NCI-H1930 (cell line): Measurements from ENCODE around the gene DDIT3.

ENCODE experiments used
- DNase-seq, 2 experiments: peaks; one replicate each; lab custom pipeline; 2025; lab: John Stamatoyannopoulos, UW

The DDIT3 gene

DNA sequence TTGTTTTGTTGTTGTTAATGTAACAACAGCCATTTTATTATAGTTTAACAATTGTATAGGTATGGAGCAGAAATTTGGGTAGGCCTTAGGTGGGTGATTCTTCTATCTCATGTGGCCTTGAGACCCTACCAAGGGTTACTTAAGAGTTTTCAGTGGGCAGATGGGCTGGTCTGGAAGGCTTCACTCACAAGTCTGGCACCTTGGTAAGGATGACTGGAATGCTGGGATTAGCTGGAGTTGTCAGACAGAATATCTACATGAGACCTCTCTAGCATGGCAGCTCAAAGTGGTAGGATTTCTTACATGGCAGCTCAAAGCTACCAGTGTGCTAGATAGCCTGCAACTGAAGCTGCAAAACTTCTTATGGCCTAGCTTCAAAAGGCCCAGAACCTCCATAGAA lies 34.6 kb downstream of the DDIT3 start:
- DNase-seq: no peak

DNA sequence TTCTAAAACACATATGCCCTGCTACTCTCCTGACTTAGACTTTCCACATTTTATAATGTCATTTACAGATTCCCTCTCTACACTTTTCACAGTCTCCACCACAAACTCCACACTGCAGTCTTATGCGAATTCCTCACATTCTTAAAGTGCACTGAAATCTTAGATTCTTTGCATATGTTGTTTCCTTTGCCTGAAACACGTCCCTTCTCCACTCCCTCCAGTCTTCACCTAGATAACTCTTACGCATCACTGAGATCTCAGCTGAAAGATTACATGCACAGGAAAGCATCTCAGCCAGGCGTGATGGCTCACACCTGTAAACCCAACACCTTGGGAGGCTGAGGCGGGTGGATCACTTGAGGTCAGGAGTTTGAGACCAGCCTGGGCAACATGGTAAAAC lies 36.8 kb downstream of the DDIT3 start:
- no peak for DNase-seq

DNA sequence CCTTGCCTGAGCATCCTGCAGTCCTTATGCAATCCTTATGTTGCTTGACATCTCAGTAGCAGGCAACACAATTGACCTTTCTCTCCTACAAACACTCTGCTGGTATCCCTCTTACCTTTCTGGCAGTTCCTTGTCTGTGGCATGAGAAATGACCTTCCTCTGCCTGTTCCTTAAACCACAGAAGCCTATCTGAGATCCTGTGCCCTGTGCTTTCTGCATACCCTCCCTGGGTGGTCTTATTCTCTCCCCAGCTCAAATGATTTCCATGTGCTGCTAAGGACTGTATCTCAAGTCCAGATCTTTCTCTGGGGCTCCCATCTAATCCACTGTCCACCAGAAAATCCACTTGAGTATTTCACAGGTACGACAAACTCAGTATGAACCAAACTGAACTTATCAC lies 38.6 kb downstream of the DDIT3 start:
- DNase-seq: no peak

DNA sequence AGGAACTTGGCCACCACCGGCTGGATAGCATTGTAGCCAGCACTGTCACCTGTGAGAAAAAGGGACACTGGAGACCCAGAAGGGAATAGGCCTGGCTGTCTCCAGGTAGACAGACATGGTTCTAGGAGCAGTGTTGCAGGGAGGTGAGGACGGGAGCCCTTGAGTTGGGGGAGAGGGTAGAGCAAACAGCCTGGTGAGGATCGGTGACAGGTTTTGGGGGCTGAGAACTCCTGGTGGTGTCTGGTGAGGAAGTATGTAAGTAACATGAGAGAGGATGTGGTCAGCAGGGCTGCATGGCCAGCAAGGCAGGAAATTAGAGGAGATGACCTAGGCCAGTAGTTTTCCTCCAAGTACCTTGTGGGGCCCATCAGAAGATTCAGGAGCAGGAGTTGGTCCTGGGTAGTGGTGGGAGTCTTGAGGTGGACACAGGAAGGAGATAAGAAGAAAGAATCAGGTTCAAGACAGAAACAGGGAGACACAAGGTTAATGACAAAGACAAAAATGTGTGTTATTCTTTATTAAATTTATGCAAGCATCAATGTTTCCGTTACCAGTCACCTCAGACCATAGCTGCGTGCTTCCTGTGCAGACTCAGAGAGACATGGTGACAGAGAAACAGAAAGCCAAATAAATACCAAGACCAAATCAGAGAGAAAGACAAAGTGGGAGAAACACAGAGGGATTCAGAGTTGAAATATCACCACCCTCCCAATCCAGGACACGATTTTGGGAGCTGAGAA lies 40.8 kb downstream of the DDIT3 start, which contains the start of gene ARHGAP9:
Gene ARHGAP9, minus strand, starts transcription at position 491 of the 740 bp plus-strand sequence. Its CDS starts 460 bp downstream, at position 31.
- DNase-seq: no peak

DNA sequence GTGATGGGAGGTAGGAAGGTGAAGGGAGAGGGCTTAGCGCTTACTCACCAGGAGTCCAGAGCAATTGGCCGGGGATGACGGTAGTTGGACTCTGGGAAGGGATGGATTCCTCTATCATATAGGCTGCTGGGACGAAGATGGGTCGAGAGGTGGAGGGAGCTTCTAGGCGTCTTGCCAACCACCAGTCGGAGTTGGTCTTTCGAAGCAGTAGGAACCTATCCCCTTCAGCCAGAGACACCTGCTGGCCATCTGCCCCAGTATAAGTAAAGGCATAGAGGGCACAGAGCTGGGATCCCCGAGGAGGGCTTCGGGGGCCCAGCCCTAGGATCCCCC lies 41.3 kb downstream of the DDIT3 start:
- no peak for DNase-seq

DNA sequence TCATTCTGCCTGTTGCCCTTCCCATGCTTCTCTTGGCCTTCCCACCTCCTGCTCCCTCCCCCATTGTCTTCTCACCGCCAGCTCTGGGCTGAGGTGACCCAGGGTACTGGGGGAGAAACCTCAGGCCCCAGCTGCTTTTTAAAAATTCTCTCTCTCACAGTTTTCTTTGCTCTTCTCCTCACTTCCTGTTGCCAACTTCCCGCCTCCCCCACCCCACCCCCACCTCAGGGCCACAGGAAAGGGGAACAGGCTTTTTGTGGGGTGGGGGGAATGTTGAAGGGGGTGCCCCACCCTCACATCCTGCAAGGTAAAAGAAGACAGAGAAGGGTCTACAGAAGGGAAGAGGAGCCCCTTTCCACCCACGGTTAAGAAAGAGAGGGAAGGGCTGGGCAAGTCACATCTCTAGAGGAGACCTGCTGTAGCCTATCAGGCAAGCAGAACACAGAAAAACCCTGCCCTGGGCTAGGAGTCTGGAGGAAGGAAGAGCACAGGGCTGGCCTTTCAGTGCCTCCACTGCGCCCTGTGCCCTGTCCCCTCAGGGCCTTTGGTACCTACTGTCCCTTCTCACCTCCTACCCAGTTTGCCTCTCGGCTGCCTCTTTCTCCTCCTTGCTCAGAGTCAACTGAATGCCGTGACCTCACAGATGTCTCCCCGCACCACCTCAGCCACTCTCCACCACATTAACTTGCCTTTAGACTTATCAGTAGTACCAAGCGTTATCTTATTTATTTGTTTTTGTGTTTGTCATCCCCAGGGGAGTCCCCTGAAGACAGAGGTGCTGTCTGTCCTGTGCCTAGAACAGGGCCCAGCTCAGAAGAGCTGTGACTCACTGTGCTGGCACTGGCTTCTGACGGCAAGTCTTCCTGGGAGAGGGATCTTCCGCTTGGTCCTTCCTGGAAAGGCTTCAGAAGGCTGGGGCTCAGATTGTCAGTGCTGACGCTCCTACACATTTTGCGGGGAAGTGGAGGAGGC lies 42.3 kb downstream of the DDIT3 start:
- DNase-seq: no peak

DNA sequence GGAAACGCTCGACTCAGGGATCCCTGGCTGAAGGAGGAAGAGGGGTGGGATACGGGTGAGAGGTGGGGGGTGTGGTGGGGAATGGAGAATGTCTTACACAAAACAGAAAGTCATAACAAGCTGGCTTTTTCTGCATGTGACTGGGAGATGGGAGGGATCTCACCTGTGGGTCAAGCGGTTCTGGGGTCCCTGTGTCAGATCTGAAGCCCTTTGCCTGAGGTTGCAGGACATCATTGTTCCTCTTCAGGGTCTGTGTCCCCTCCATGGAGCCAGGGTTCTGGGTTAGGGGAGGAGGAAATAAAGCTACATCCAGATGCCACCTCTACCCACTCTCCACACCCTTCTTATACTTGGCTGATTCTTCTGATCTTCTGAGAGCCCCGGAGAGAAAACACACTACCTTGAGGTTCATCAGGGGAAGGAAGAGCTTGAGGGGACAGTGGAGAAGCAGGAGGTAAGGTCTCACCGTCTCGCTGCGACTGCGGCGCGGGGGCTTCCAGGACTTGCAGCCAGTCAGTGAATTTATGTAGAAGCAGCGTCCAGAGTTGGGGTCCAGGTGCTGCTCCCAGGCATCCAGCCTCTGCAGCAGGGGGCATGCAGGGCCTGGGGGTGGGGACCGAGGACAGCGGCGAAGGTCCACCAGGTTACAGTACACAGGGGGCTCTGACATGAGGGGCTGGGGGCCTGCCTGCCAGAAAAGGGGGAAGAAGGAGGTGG lies 43.2 kb downstream of the DDIT3 start:
- no peak for DNase-seq

DNA sequence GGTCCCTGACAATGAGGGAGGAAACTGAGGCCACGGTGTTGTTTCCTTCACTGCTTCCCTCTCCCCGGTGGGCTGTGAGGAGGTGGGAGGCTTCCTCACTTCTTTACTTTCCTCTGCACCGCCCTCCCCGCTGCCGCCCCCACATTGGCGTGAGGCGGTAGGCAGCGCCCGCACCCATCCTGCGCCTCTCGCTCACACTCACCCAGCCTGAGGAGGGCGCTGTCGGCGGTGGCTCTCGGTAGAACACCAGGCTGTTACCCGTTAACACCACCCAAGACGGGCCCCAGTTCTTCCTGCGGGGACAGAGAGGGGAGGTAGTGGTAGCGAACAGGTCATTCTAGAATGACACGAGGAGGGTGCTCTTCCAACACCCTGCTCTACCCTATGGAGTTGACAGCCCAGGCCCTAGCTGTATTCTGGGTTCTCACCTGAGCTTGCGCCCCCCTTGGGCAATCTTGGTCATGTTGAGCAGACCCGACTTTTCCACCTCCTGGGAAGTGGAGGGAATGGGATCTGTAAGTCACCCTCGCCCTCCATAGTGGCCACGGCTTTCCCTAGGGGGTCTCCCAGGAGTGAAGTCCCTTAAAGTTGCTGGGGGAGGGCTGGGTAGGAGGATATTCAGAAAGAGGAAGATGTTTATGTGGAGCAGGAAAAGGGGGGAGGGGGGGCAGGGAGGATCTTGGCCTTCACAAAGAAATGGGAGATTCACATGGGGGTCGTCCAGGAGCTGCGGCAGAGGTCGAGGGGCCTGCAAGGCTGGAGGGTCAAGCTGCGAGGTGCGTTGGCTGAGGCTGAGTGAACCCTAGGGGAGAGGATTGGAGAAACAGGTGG lies 43.9 kb downstream of the DDIT3 start:
- DNase-seq: peak in 1 of 2 experiments; percentile 28

DNA sequence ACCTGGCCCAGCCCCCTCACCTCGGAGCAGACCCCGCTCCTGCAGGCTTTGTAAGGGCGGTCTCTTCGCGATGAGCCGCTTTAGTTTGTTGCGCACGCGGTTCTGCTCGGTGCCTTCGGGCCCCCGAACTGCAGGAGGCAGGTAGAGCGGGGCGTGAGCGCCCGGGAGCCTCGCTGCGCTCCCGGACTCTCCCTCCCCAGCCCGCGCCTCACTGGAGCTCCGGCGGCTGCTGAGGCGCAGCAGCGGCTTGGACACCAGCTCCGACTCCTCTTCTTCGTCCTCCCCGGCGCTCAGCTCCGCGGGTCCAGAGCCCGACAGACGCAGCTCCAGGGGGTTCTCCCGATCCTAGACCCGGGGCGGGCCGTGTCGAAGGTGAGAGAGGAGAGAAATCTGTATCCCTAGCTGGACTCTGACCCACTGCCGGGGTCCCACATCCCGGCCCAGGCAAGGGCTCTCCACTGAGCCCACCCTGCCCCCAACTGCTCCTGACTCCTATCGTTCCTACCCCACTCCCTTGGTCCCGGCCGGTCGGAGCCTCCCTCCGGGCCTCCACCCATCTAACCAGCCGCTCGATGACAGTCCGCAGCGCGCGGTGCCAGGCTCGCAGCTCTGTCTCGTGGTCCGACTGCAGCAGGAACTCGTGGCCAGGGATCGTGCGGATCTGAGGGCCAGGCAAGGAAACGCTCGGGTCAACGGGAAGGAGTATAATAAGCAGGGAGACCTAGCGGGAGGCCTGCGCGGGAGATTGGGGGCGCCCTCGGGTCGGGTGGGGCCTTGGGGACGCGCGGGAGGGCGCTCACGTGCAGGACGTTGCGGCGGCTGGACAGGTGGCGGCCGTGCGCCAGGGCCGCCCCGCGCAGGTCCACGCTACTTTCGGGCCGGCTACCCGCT lies 44.8 kb downstream of the DDIT3 start:
- no peak for DNase-seq

DNA sequence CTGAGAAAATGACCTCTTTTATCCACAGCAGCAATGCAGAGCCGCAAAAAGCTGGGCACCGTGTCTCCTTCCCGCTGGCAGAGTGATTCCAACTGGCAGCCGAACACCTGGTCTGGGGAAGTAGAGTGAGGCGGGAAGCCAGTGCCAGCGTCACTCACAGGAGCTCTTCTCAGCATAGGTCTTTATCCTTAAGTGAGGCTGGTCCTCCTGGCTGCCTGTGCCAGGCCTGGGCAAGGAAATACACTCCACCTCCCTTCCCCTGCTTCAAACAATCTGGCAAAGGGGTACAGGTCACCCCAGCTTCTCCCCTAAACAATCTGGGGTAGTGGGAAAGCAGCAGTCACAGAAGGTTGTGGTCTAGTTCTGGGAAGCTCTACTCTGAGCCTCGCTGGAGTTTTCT lies 45.5 kb downstream of the DDIT3 start:
- no peak for DNase-seq

DNA sequence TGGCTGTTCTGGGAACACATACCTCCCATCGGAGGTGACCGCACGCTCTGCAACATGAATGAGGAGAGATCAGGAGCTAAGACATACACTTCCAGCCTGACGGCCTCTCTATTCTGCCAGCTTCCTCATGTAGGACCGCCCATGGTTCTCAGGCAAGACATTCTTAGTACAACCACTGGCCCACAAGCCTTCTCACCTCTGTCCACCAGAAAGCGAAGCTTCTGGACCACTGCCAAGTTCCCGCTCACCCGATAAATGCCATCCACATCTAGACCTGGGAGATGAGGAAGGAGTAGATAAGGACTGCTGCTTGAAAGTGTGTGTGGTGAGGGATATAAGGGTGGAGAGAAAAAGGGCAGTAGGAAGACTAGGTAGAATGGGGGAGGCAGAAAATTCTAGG lies 45.9 kb downstream of the DDIT3 start:
- DNase-seq: no peak

DNA sequence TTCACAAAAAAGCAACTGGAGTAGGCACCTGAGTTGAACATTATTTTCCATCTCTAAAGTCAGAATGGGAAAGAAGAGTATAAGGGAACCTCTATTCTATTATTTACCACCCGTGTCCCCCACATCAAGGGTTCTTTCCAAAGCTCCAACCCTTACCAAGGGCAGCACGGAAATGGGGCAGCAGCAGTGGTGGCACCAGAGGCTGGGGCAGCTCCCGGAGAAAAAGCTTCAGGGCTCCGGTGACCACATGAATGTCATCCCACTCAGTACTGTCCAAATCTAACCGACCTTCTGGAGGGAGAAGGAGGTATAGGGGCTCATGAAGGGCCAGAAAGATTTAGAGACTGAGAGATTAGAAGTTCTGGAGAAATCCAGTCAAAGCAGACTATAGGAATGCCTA lies 46.4 kb downstream of the DDIT3 start:
- no peak for DNase-seq

DNA sequence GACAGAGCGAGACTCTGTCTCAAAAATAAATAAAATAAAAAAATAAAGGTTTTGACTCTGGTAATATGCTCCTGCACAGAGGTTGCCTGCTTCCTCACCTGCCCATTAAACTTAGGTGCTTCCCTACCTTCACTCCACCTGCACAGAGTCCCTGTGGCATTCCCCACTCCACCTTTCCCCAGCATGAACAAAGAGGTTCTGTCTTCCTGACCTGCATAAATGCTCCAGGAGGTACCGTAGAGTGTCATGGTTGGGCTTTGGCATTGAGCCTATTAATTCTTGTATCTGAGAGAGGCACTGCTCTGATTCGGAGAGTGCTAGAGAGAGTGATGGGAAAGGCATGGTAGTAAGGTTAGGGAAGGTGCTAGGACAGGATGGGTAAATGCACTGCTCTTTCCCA lies 46.9 kb downstream of the DDIT3 start:
- no peak for DNase-seq

DNA sequence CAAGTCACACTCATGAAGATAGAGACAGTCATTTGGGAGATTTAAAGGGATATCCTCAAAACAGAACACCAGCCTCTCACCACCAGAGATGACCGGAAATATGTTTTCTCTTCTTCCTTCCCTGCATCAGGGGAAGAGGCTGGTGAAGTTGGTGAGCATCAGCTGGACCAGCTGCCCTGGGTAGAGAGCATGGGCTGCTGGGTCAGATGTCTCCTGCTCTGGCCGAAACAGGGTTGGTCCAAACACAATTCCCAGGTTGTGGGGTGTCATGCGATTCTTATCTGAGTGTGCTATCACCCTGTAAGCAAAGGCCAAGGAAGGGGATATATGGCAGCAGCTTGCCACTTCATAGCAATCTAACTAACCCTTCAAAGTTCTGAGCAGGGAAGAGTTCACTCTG lies 47.9 kb downstream of the DDIT3 start:
- DNase-seq: no peak

DNA sequence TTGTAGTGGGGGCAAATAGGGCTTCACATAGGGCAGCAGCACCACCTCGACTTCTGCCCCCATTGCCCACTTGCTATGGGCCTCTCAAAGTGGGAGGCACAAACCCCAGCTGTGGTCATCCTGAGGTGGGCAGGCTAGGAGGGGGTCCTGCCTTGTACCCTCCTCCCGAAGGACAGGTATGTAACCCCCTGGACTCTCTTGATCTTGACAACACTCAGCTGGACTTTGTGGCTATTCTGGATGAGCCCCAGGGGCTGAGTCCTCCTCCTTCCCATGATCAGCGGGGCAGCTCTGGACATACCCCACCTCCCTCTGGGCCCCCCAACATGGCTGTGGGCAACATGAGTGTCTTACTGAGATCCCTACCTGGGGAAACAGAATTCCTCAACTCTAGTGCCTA lies 48.7 kb downstream of the DDIT3 start:
- no peak for DNase-seq

DNA sequence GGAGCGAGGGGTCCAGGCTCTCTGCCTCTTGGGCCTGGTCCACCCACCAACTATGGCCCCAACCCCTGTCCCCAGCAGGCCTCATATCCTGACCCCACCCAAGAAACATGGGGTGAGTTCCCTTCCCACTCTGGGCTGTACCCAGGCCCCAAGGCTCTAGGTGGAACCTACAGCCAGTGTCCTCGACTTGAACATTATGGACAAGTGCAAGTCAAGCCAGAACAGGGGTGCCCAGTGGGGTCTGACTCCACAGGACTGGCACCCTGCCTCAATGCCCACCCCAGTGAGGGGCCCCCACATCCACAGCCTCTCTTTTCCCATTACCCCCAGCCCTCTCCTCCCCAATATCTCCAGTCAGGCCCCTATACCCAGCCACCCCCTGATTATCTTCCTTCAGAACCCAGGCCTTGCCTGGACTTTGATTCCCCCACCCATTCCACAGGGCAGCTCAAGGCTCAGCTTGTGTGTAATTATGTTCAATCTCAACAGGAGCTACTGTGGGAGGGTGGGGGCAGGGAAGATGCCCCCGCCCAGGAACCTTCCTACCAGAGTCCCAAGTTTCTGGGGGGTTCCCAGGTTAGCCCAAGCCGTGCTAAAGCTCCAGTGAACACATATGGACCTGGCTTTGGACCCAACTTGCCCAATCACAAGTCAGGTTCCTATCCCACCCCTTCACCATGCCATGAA lies 49.2 kb downstream of the DDIT3 start:
- DNase-seq: no peak

DNA sequence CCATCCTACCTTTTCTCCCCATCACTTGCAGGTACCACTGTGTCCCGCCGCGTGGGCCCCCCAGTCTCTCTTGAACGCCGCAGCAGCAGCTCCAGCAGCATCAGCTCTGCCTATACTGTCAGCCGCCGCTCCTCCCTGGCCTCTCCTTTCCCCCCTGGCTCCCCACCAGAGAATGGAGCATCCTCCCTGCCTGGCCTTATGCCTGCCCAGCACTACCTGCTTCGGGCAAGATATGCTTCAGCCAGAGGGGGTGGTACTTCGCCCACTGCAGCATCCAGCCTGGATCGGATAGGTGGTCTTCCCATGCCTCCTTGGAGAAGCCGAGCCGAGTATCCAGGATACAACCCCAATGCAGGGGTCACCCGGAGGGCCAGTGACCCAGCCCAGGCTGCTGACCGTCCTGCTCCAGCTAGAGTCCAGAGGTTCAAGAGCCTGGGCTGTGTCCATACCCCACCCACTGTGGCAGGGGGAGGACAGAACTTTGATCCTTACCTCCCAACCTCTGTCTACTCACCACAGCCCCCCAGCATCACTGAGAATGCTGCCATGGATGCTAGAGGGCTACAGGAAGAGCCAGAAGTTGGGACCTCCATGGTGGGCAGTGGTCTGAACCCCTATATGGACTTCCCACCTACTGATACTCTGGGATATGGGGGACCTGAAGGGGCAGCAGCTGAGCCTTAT lies 49.9 kb downstream of the DDIT3 start:
- DNase-seq: no peak

DNA sequence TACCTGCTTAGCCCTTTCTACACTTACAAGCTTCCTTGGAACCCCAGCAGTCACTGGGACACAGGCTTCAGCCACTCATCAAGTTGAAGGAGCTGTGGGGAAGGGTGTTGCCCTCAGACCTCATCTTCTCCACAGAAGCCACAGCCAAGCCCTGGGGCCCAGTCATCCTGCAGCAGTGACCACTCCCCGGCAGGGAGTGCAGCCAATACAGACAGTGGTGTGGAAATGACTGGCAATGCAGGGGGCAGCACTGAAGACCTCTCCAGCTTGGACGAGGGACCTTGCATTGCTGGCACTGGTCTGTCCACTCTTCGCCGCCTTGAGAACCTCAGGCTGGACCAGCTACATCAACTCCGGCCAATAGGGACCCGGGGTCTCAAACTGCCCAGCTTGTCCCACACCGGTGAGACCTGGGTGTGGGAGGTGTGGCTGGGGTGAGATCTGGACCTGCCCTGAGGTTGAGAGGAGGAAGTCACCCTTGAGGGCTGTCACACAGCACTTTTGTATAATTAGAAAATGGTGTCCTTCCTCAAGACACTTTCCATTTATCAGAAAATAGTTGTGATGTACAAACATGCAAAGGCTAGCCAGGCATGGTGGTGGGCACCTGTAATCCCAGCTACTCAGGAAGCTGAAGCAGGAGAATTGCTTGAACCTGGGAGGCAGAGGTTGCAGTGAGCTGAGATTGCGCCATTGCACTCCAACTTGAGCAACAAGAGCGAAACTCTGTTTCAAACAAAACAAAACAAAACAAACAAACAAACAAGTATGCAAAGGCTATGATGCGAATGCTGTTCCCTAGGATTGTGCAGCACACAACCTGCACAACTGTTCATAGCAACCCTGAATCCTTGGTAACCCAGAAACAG lies 50.8 kb downstream of the DDIT3 start:
- DNase-seq: no peak
